NCI-H2107 (cell line): ENCODE data around the gene CCNY.

ENCODE experiments used
- DNase-seq: peaks from one replicate; lab custom pipeline; 2025; lab: John Stamatoyannopoulos, UW

Gene CCNY

GRCh38 chr10:35452847-35453246 is 116.5 kb downstream of the CCNY start:
- no peak for DNase-seq

- DNase-seq: no peak
Observed at GRCh38 chr10:35453855-35454532, 117.7 kb downstream of the CCNY start.

- no peak for DNase-seq
Observed at GRCh38 chr10:35456153-35456720, 119.9 kb downstream of the CCNY start.

- DNase-seq: no peak
Observed at GRCh38 chr10:35456784-35457183, 120.5 kb downstream of the CCNY start.

GRCh38 chr10:35458500-35459448 is 122.5 kb downstream of the CCNY start:
- DNase-seq: no peak

GRCh38 chr10:35459449-35459847 is 123.1 kb downstream of the CCNY start:
- DNase-seq: no peak

GRCh38 chr10:35460852-35461460 is 124.6 kb downstream of the CCNY start:
- no peak for DNase-seq

- DNase-seq: no peak
Observed at GRCh38 chr10:35462491-35462934, 126.2 kb downstream of the CCNY start.

- DNase-seq: no peak
Observed at GRCh38 chr10:35463105-35463867, 127.0 kb downstream of the CCNY start.

- no peak for DNase-seq
Observed at GRCh38 chr10:35463878-35464277, 127.6 kb downstream of the CCNY start.

- no peak for DNase-seq
Observed at GRCh38 chr10:35464825-35465456, 128.6 kb downstream of the CCNY start.

GRCh38 chr10:35465673-35466072 is 129.4 kb downstream of the CCNY start:
- DNase-seq: no peak

- no peak for DNase-seq
Observed at GRCh38 chr10:35466170-35466569, 129.9 kb downstream of the CCNY start.

GRCh38 chr10:35466661-35467060 is 130.4 kb downstream of the CCNY start:
- no peak for DNase-seq

GRCh38 chr10:35467186-35467585 is 130.9 kb downstream of the CCNY start:
- DNase-seq: no peak

- DNase-seq: no peak
Observed at GRCh38 chr10:35470248-35470924, 134.1 kb downstream of the CCNY start.

- DNase-seq: no peak
Observed at GRCh38 chr10:35470925-35471315, 134.6 kb downstream of the CCNY start.

- no peak for DNase-seq
Observed at GRCh38 chr10:35471435-35471834, 135.1 kb downstream of the CCNY start.

- DNase-seq: no peak
Observed at GRCh38 chr10:35480142-35480541, 143.8 kb downstream of the CCNY start.

- DNase-seq: no peak
Observed at GRCh38 chr10:35481413-35481812, 145.1 kb downstream of the CCNY start.
